ENCODE measurements around the gene MACROH2A2. TPM values are rescaled to one million over a fixed set of nuclear protein-coding genes. Genes with fewer than 3 reads are reported as not detected.
A peak's percentile ranks its signal among the peaks of the same experiment; 100 is the strongest.
"Not testable (repeated sequence)": the region's sequence is repeated elsewhere in the genome, so short reads cannot be mapped to it uniquely, and the experiment has no call there.

Gene MACROH2A2
- polyA plus RNA-seq, 12 donors: 13.6 to 36.2 (median 21.3) TPM; not detected in 1

DNA sequence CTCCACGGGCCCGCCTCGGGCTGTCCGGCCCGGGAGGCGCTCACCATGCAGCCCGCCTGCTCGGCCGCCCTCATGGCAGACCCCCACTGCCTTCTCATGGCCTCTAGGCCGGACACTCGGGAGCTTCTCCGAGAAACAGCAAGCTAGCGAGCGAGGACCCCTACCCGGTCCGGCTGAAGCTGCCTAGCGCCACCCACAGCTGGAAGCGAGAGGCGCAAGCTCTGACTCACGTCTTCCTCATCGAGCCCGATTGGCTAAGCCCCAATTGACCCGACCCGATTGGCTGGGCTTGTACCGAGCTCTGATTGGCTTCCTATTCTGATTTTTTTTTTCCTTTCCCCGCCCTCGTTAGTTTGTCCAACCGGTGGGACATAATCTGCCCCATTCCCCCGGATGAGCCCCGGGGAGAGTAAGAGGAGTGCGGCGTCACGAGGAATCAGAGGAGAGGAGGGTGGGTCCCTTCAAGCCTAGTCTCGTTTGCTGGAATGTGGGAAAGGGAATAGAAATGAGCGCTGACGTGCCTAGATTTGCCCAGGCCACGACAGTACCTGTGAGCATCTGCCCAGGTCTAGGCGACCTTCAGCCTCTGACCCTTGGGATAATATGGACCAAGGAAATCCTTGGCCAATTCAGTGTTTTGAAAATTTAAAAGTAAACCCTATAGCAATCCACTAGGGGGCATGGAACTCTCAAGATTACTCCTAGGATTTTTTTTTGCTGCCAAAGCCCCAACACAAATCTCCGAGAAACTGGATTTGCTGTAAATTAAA lies 94.0 kb downstream of the MACROH2A2 start, which contains the start of gene TYSND1:
TSS of gene TYSND1 (minus strand) at position 212 of the 770 bp plus-strand sequence. CDS start at position 98, 114 bp downstream.
- peak; percentile 99 for DNase-seq

DNA sequence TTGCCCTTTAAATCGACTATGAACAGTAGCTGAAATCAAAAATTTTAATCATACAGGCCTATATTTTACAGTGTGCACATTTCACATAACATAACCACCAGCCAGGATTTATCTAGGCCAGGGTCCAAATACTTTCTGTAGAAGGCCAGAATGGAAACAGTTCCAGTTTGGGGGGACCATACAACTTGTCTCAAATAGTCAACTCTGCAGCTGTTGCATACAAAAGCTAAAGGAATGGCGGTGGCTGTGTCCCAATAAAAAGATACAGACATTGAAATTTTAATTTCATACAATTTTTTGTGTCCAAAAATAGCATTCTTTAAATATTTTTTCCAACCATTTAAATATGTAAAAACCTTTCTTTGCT lies 94.6 kb downstream of the MACROH2A2 start:
- DNase-seq: peak; percentile 45

DNA sequence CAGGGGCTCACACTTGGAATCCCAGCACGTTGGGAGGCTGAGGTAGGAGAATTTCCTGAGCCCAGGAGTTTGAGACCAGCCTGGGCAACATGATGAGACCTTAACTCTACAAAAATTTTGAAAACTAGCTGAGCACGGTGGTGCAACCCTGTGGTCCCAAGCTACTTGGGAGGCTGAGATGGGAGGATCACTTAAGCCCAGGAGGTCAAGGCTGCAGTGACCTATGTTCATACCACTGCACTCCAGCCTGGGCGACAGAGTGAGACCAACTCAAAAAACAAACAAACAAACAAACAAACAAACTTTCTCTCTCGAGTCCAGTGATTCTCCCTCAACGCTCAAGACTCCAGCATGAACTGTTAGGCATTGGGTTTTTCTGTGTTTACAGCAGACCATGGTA lies 95.9 kb downstream of the MACROH2A2 start:
- no peak for DNase-seq

DNA sequence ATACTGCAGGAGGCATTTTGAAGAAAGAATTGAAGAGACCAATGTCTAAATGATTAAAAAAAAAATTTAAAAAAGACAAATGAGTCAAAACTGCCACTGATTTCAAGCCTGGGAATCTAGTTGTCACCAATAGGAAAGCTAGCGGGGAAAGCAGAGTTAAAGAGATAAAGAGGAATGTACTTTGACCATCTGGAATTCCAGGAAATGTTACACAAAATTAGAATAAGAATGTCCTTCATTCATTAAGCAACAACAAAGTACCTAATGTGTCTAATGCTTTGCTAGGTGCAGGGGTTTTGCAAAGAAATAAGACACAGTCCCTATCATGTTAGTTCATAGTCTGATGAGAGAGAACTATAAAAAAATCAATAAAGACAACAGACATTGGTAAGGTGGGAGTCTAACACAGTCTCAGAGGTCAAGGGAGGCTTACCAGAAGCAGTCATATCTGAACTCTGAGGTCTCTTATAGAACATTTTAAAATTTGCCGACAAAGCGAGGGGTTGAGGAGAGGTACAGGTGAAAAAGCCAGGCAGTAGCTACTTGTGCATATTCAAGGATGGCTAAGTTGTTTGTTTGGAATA lies 102.7 kb downstream of the MACROH2A2 start:
- no peak for DNase-seq

DNA sequence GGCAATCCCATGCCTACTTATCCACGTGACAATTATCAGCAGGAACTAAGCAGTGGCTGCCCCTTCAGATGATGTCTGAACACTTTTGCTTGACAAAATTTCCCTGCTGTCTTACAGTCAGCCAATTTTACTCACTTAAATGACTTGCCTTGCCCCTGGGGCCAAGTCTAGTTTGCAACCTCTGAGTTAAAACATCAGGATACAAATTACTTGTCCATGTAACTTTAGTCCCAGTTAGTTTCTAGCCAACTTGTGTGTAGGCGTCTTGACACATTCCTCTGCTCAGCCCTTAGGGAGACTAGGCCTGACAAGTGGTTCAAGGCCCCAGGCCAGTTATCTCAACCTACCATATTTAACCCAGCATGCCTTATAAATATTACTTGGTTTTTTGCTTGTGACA lies 105.5 kb downstream of the MACROH2A2 start:
- no peak for DNase-seq

DNA sequence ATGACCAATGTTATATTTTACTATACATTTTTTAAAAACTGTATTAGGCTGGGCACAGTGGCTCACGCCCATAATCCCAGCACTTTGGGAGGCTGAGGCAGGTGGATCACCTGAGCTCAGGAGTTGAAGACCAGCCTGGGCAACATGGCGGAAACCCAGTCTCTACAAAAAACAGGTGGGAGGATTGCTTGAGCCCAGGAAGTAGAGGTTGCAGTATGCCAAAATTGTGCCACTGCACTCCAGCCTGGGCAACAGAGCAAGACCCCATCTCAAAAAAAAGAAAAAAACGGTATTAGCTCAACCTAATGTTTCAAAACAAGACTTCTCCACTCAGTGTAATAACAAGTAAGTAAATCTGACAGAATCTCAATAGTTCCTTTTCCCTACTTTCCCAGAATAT lies 106.7 kb downstream of the MACROH2A2 start:
- DNase-seq: not testable (repeated sequence)

DNA sequence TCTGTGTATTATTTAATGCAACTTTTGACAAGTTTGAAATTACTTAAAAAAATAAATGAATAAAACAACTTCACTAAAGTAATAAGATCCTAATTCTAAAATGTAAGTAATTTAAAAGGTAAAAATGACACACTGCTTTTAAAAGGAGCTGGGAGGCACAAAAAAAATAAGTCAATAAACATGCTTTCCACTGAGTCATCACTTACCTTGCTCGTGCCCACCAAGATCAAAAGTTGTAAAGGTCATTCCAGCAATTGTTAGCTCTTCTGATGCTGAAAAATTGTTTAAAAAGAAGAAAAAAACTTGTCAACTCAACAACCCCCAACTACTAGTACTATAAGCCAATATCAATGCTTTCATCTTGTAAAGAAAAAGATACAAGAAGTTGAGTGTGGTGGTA lies 108.2 kb downstream of the MACROH2A2 start:
- DNase-seq: no peak

Other genes starting within 250 kb of the MACROH2A2 start
- 1 to 10 TPM in 10 of 12 donors, not detected in 2; 1.7 to 3.5 (median 2.1) TPM for gene AIFM2, start 80.0 kb downstream of the MACROH2A2 start, polyA plus RNA-seq (ENCODE audit: insufficient read length in 12 of 12)
- gene TYSND1, start 93.9 kb downstream of the MACROH2A2 start, polyA plus RNA-seq (ENCODE audit: insufficient read length in 12 of 12): 1 to 10 TPM in 11 of 12 donors, not detected in 1; 3.4 to 9.0 (median 4.5) TPM
- gene SAR1A, start 117.7 kb downstream of the MACROH2A2 start, polyA plus RNA-seq (ENCODE audit: insufficient read length in 12 of 12): 100 to 1,000 TPM in 10 of 12 donors, 10 to 100 TPM in 2; 91.8 to 435 (median 118) TPM
- 100 to 1,000 TPM in 2 of 12 donors, 10 to 100 TPM in 9, not detected in 1; 71.1 to 108 (median 85.4) TPM for gene PPA1, start 180.6 kb downstream of the MACROH2A2 start, polyA plus RNA-seq (ENCODE audit: insufficient read length in 12 of 12)
- under 1 TPM in 9 of 12 donors, not detected in 3; 0.04 to 0.23 (median 0.05) TPM for gene NPFFR1, start 231.2 kb downstream of the MACROH2A2 start, polyA plus RNA-seq (ENCODE audit: insufficient read length in 12 of 12)